Measurements from ENCODE around the gene RAB37. TPM values are rescaled to one million over a fixed set of nuclear protein-coding genes. Genes with fewer than 3 reads are reported as not detected.
A peak's percentile ranks its signal among the peaks of the same experiment; 100 is the strongest.

The RAB37 gene
- polyA plus RNA-seq, 1 donor from 2014 or later = not detected

GRCh38 chr17:74769856-74770497 is 32.9 kb downstream of the RAB37 start:
- H2AFZ ChIP-seq (ENCODE audit: low read depth, low read length) = no peak overlapping the region
- no peak overlapping the region for H3K9ac ChIP-seq (ENCODE audit: low read length)
- no peaks in the 10 kb centered on the region for H3F3A ChIP-seq (ENCODE audit: insufficient read depth, low read length, poor library complexity, severe bottlenecking)
- no peaks in the 10 kb centered on the region for H4K20me1 ChIP-seq (ENCODE audit: insufficient read depth)
- H3K4me3 ChIP-seq (ENCODE audit: low read length) = no peak overlapping the region
- peaks cover 7% of the 10 kb centered on the region for H3K36me3 ChIP-seq (ENCODE audit: insufficient read depth, low read length)
- no peak overlapping the region for H3K4me2 ChIP-seq (ENCODE audit: low read length)
- H3K9me2 ChIP-seq (ENCODE audit: insufficient read depth, low read length) = no peaks in the 10 kb centered on the region
- no peak overlapping the region for H3K27ac ChIP-seq (ENCODE audit: low read length)
- H3K9me3 ChIP-seq (ENCODE audit: low read length) = no peaks in the 10 kb centered on the region
- no peak for TF ChIP-seq EP300 (conservative IDR thresholded peaks at IDR 0.05; ENCODE audit: poor library complexity, severe bottlenecking)
- no peak for TF ChIP-seq TAF1 (IDR thresholded peaks at IDR 0.05; ENCODE audit: low read depth)
- TF ChIP-seq REST (IDR thresholded peaks at IDR 0.05; ENCODE audit: borderline replicate concordance) = no peak
- no peak for TF ChIP-seq CTCF (IDR thresholded peaks at IDR 0.05; ENCODE audit: poor library complexity, severe bottlenecking)
- TF ChIP-seq MXI1 (conservative IDR thresholded peaks at IDR 0.05; ENCODE audit: poor library complexity, severe bottlenecking) = no peak
- TF ChIP-seq POLR2AphosphoS5 (IDR thresholded peaks at IDR 0.05) = no peak
- TF ChIP-seq RAD21 (conservative IDR thresholded peaks at IDR 0.05) = no peak
- TF ChIP-seq EZH2 (IDR thresholded peaks at IDR 0.05; ENCODE audit: borderline replicate concordance, insufficient read depth, low read length, poor library complexity, severe bottlenecking) = no peak
- H3K79me2 ChIP-seq (replicated peaks; ENCODE audit: insufficient read depth, low read length) = no peaks in the 10 kb centered on the region
- no peaks in the 10 kb centered on the region for H3K27me3 ChIP-seq (ENCODE audit: insufficient read depth, low read depth, low read length)

- Histone ChIP-seq H3K79me2 (replicated peaks; ENCODE audit: insufficient read depth, low read length) (peaks cover 7% of the 10 kb centered on the region), H3K36me3 (ENCODE audit: insufficient read depth, low read length) (peaks cover 7% of the 10 kb centered on the region), H3K27ac (ENCODE audit: low read length) (no peak overlapping the region), H3K9me3 (ENCODE audit: low read length) (no peaks in the 10 kb centered on the region), H4K20me1 (ENCODE audit: insufficient read depth) (no peaks in the 10 kb centered on the region), H3K27me3 (ENCODE audit: insufficient read depth, low read depth, low read length) (no peaks in the 10 kb centered on the region), H3K9ac (ENCODE audit: low read length) (no peak overlapping the region), H3F3A (ENCODE audit: insufficient read depth, low read length, poor library complexity, severe bottlenecking) (no peaks in the 10 kb centered on the region), H3K4me2 (ENCODE audit: low read length) (no peak overlapping the region), H3K4me3 (ENCODE audit: low read length) (no peak overlapping the region), H2AFZ (ENCODE audit: low read depth, low read length) (no peak overlapping the region), H3K9me2 (ENCODE audit: insufficient read depth, low read length) (no peaks in the 10 kb centered on the region)
- TF ChIP-seq RAD21 (conservative IDR thresholded peaks at IDR 0.05) (peak; percentile 72), POLR2AphosphoS5 (IDR thresholded peaks at IDR 0.05) (no peak), TAF1 (IDR thresholded peaks at IDR 0.05; ENCODE audit: low read depth) (no peak), CTCF (IDR thresholded peaks at IDR 0.05; ENCODE audit: poor library complexity, severe bottlenecking) (peak; percentile 71), EP300 (conservative IDR thresholded peaks at IDR 0.05; ENCODE audit: poor library complexity, severe bottlenecking) (no peak), SMC3 (conservative IDR thresholded peaks at IDR 0.05; ENCODE audit: poor library complexity) (peak; percentile 73)
Observed at GRCh38 chr17:74770498-74771318, 33.7 kb downstream of the RAB37 start.
